Dendritic cell treated with granulocyte-macrophage colony-stimulating factor and Interleukin-4, amounts not matched to agents 40 ng/mL and 50 ng/mL, for 4 days (primary cell): Measurements from ENCODE around the gene FNDC3B.

ENCODE experiments used
- H3K27ac Mint-ChIP-seq: one replicate; pipeline ENCODE4 v1.8.0; 2022; ENCODE audit warnings: mild to moderate bottlenecking, mixed read lengths
- H3K27me3 Mint-ChIP-seq: one replicate; pipeline ENCODE4 v1.8.0; 2022; ENCODE audit warnings: mild to moderate bottlenecking, mixed read lengths
- H3K36me3 Mint-ChIP-seq: one replicate; pipeline ENCODE4 v1.8.0; 2022; ENCODE audit warnings: low read depth, mixed read lengths
- H3K4me1 Mint-ChIP-seq: one replicate; pipeline ENCODE4 v1.8.0; 2022; ENCODE audit warnings: low read depth, mixed read lengths
- H3K4me3 Mint-ChIP-seq: one replicate; pipeline ENCODE4 v1.8.0; 2022; ENCODE audit warnings: mild to moderate bottlenecking, moderate library complexity, mixed read lengths
- H3K9me3 Mint-ChIP-seq: one replicate; pipeline ENCODE4 v1.8.0; 2022; ENCODE audit warnings: mixed read lengths
- intact Hi-C: fragments of 100-400 bp; cut with micrococcal nuclease; formaldehyde crosslinking; loops from one replicate; pipeline ENCODE4 v1.15.0; 2022

FNDC3B gene

GRCh38 chr3:172315401-172316091 is 276.2 kb downstream of the FNDC3B start:
- H3K4me1 Mint-ChIP-seq: peaks cover 56% of the 10 kb centered on the region
- H3K9me3 Mint-ChIP-seq: no peaks in the 10 kb centered on the region
- intact Hi-C loops: no loop called here
- peaks cover 72% of the 10 kb centered on the region for H3K36me3 Mint-ChIP-seq
- H3K27ac Mint-ChIP-seq: peak overlapping the region; percentile 58
- H3K4me3 Mint-ChIP-seq: no peak overlapping the region
- H3K27me3 Mint-ChIP-seq: no peaks in the 10 kb centered on the region

GRCh38 chr3:172316758-172317157 is 277.4 kb downstream of the FNDC3B start:
- Mint-ChIP-seq H3K36me3 (peaks cover 61% of the 10 kb centered on the region), H3K9me3 (no peaks in the 10 kb centered on the region), H3K4me1 (peaks cover 58% of the 10 kb centered on the region), H3K4me3 (no peak overlapping the region), H3K27me3 (no peaks in the 10 kb centered on the region), H3K27ac (peak overlapping the region; percentile 93)
- intact Hi-C loops: no loop called here

GRCh38 chr3:172317481-172317880 is 278.1 kb downstream of the FNDC3B start:
- Mint-ChIP-seq H3K4me1 (peaks cover 54% of the 10 kb centered on the region), H3K27ac (peak overlapping the region; percentile 93), H3K27me3 (no peaks in the 10 kb centered on the region), H3K4me3 (no peak overlapping the region), H3K9me3 (no peaks in the 10 kb centered on the region), H3K36me3 (peaks cover 60% of the 10 kb centered on the region)
- intact Hi-C loops: no loop called here

GRCh38 chr3:172317984-172318383 is 278.6 kb downstream of the FNDC3B start:
- no peaks in the 10 kb centered on the region for H3K27me3 Mint-ChIP-seq

GRCh38 chr3:172319595-172319994 is 280.2 kb downstream of the FNDC3B start:
- intact Hi-C loops: no loop called here
- no peaks in the 10 kb centered on the region for H3K27me3 Mint-ChIP-seq
- no peaks in the 10 kb centered on the region for H3K9me3 Mint-ChIP-seq
- peaks cover 47% of the 10 kb centered on the region for H3K4me1 Mint-ChIP-seq
- H3K27ac Mint-ChIP-seq: peak overlapping the region; percentile 93
- peaks cover 55% of the 10 kb centered on the region for H3K36me3 Mint-ChIP-seq
- H3K4me3 Mint-ChIP-seq: no peak overlapping the region

More at GRCh38 chr3:172317984-172318383, 278.6 kb downstream of the FNDC3B start:
- H3K9me3 Mint-ChIP-seq: no peaks in the 10 kb centered on the region
- H3K4me3 Mint-ChIP-seq: peak overlapping the region; percentile 13
- peaks cover 49% of the 10 kb centered on the region for H3K4me1 Mint-ChIP-seq
- peak overlapping the region; percentile 93 for H3K27ac Mint-ChIP-seq
- H3K36me3 Mint-ChIP-seq: peaks cover 55% of the 10 kb centered on the region
- intact Hi-C loops: no loop called here

- no peaks in the 10 kb centered on the region for H3K9me3 Mint-ChIP-seq
- no peaks in the 10 kb centered on the region for H3K27me3 Mint-ChIP-seq
- H3K36me3 Mint-ChIP-seq: peaks cover 57% of the 10 kb centered on the region
- H3K4me3 Mint-ChIP-seq: no peak overlapping the region
- H3K4me1 Mint-ChIP-seq: peaks cover 44% of the 10 kb centered on the region
- intact Hi-C loops: no loop called here
- H3K27ac Mint-ChIP-seq: peak overlapping the region; percentile 93
These were observed 281.1 kb downstream of the FNDC3B start for GRCh38 chr3:172320468-172320867.

GRCh38 chr3:172321035-172321434 is 281.7 kb downstream of the FNDC3B start:
- H3K4me1 Mint-ChIP-seq: peaks cover 38% of the 10 kb centered on the region
- intact Hi-C loops: no loop called here
- H3K4me3 Mint-ChIP-seq: no peak overlapping the region
- no peaks in the 10 kb centered on the region for H3K27me3 Mint-ChIP-seq
- H3K27ac Mint-ChIP-seq: peak overlapping the region; percentile 27
- no peaks in the 10 kb centered on the region for H3K9me3 Mint-ChIP-seq
- H3K36me3 Mint-ChIP-seq: peaks cover 57% of the 10 kb centered on the region

- Mint-ChIP-seq H3K36me3 (peaks cover 79% of the 10 kb centered on the region), H3K4me3 (no peak overlapping the region), H3K4me1 (peaks cover 17% of the 10 kb centered on the region), H3K27ac (peak overlapping the region; percentile 20), H3K9me3 (no peaks in the 10 kb centered on the region), H3K27me3 (no peaks in the 10 kb centered on the region)
- intact Hi-C loops: no loop called here
These were observed 284.7 kb downstream of the FNDC3B start for GRCh38 chr3:172323894-172324610.

- Mint-ChIP-seq H3K9me3 (no peaks in the 10 kb centered on the region), H3K4me1 (peaks cover 10% of the 10 kb centered on the region), H3K4me3 (no peak overlapping the region), H3K27me3 (no peaks in the 10 kb centered on the region), H3K36me3 (peaks cover 82% of the 10 kb centered on the region), H3K27ac (peak overlapping the region; percentile 54)
- intact Hi-C loops: no loop called here
These were observed 285.3 kb downstream of the FNDC3B start for GRCh38 chr3:172324611-172325203.

- Mint-ChIP-seq H3K36me3 (peaks cover 82% of the 10 kb centered on the region), H3K4me1 (peaks cover 3% of the 10 kb centered on the region), H3K27me3 (no peaks in the 10 kb centered on the region), H3K9me3 (no peaks in the 10 kb centered on the region), H3K27ac (no peak overlapping the region), H3K4me3 (no peak overlapping the region)
- intact Hi-C loops: no loop called here
These were observed 286.1 kb downstream of the FNDC3B start for GRCh38 chr3:172325461-172325860.

GRCh38 chr3:172326993-172327392 is 287.6 kb downstream of the FNDC3B start:
- H3K4me1 Mint-ChIP-seq: peaks cover 9% of the 10 kb centered on the region
- no peak overlapping the region for H3K27ac Mint-ChIP-seq
- intact Hi-C loops: no loop called here
- H3K36me3 Mint-ChIP-seq: peaks cover 94% of the 10 kb centered on the region
- H3K27me3 Mint-ChIP-seq: no peaks in the 10 kb centered on the region
- no peaks in the 10 kb centered on the region for H3K9me3 Mint-ChIP-seq
- H3K4me3 Mint-ChIP-seq: no peak overlapping the region

GRCh38 chr3:172328282-172328681 is 288.9 kb downstream of the FNDC3B start:
- Mint-ChIP-seq H3K36me3 (peaks cover 93% of the 10 kb centered on the region), H3K4me3 (no peak overlapping the region), H3K27me3 (no peaks in the 10 kb centered on the region), H3K4me1 (peaks cover 9% of the 10 kb centered on the region), H3K9me3 (no peaks in the 10 kb centered on the region), H3K27ac (no peak overlapping the region)
- intact Hi-C loops: no loop called here

GRCh38 chr3:172329070-172329469 is 289.7 kb downstream of the FNDC3B start:
- Mint-ChIP-seq H3K9me3 (no peaks in the 10 kb centered on the region), H3K4me3 (no peak overlapping the region), H3K4me1 (peaks cover 9% of the 10 kb centered on the region), H3K27me3 (no peaks in the 10 kb centered on the region), H3K36me3 (peaks cover 93% of the 10 kb centered on the region), H3K27ac (peak overlapping the region; percentile 30)
- intact Hi-C loops: no loop called here

- peaks cover 90% of the 10 kb centered on the region for H3K36me3 Mint-ChIP-seq
- no peaks in the 10 kb centered on the region for H3K27me3 Mint-ChIP-seq
- no peaks in the 10 kb centered on the region for H3K9me3 Mint-ChIP-seq
- H3K27ac Mint-ChIP-seq: no peak overlapping the region
- intact Hi-C loops: loop anchor here (5.0 kb wide), 1 partner anchor 337 kb away; no protein-coding TSS in a partner anchor
- H3K4me1 Mint-ChIP-seq: peaks cover 9% of the 10 kb centered on the region
- H3K4me3 Mint-ChIP-seq: no peak overlapping the region
These were observed 291.0 kb downstream of the FNDC3B start for GRCh38 chr3:172330413-172330812.
